Measurements from ENCODE around the gene UPK3B. TPM values are rescaled to one million over a fixed set of nuclear protein-coding genes. Genes with fewer than 3 reads are reported as not detected.
"Not testable (repeated sequence)": the region's sequence is repeated elsewhere in the genome, so short reads cannot be mapped to it uniquely, and the experiment has no call there.

UPK3B gene

GRCh38 chr7:76565001-76565400 lies 54.6 kb downstream of the UPK3B start:
- H3K79me1 ChIP-seq (ENCODE audit: low read depth, low read length); H2AFZ ChIP-seq (ENCODE audit: low read length); H3K4me1 ChIP-seq (ENCODE audit: control insufficient read depth in 2 of 2, insufficient read depth in 1 of 2, low read depth in 1 of 2, low read length in 2 of 2); H4K8ac ChIP-seq (ENCODE audit: low read depth, low read length); H2AK5ac ChIP-seq (ENCODE audit: low read depth, low read length); DNase-seq (ENCODE audit: low spot score); H3K4ac ChIP-seq (ENCODE audit: low read length); H3K9ac ChIP-seq (ENCODE audit: low read depth, low read length, poor library complexity); H3K18ac ChIP-seq (ENCODE audit: low read length); H2BK5ac ChIP-seq (ENCODE audit: low read length); H3K9me3 ChIP-seq (replicated peaks in 1 of 2; ENCODE audit: control insufficient read depth in 2 of 2, insufficient read depth in 1 of 2, low read depth in 1 of 2, low read length in 2 of 2); H3K27me3 ChIP-seq (ENCODE audit: control insufficient read depth in 3 of 3, insufficient read depth in 3 of 3, low read depth in 1 of 3, low read length in 3 of 3); H3K4me3 ChIP-seq (ENCODE audit: low read length in 2 of 2); H2BK120ac ChIP-seq (ENCODE audit: low read depth, low read length); H3K14ac ChIP-seq (ENCODE audit: low read length); H4K91ac ChIP-seq (ENCODE audit: low read depth, low read length, poor library complexity); H3K27ac ChIP-seq (replicated peaks; ENCODE audit: low read length); H3K23ac ChIP-seq (ENCODE audit: low read depth, low read length, poor library complexity); H3K4me2 ChIP-seq (ENCODE audit: insufficient read depth, low read length, poor library complexity, severe bottlenecking); H2BK12ac ChIP-seq (ENCODE audit: low read length); H2BK15ac ChIP-seq (ENCODE audit: low read length): not testable (repeated sequence)
- WGBS, 2 donors (ENCODE audit: extremely low coverage in 2 of 2, insufficient read length in 2 of 2, insufficient replicate concordance in 1 of 2): no CpG with 5 or more reads among the region's 3 CpGs
- H3K36me3 ChIP-seq (replicated peaks in 1 of 2; ENCODE audit: control insufficient read depth in 2 of 2, insufficient read depth in 2 of 2, low read length in 2 of 2): peaks cover 0 to 11% of the 10 kb centered on the region in 2 donors

Small RNAs within 50 kb of the gene (small RNA-seq; reads per million reads assigned to genes)
- not detected for gene RF00019 (ENCODE audit: insufficient read depth)

All from neuronal stem cell (in vitro differentiated cells).